Stimulated activated CD8-positive, alpha-beta memory T cell treated with anti-CD3 and anti-CD28 coated beads, Interleukin-7, amount 100 ng/mL, for 24 hours (primary cell): ENCODE data around the gene GMEB1.

Experiments
- DNase-seq: peaks from one replicate; pipeline ENCODE4 v3.0.0-alpha.2; 2020; ENCODE audit warnings: low read depth

Gene GMEB1

GRCh38 chr1:28751315-28752060, 82.9 kb downstream of the GMEB1 start:
- no peak for DNase-seq

- DNase-seq, result no peak
Measured at GRCh38 chr1:28755701-28756100, 87.1 kb downstream of the GMEB1 start.

GRCh38 chr1:28756846-28757245, 88.3 kb downstream of the GMEB1 start:
- DNase-seq, result no peak

GRCh38 chr1:28758420-28758819, 89.8 kb downstream of the GMEB1 start:
- DNase-seq, result no peak

GRCh38 chr1:28759257-28759656, 90.7 kb downstream of the GMEB1 start:
- no peak for DNase-seq

- DNase-seq, result no peak
Measured at GRCh38 chr1:28761189-28761588, 92.6 kb downstream of the GMEB1 start.

GRCh38 chr1:28766532-28767183, 98.1 kb downstream of the GMEB1 start:
- no peak for DNase-seq
